ENCODE results near the gene FBN3. TPM values are rescaled to one million over a fixed set of nuclear protein-coding genes. Genes with fewer than 3 reads are reported as not detected.

The FBN3 gene
- polyA plus RNA-seq, 1 experiment: not detected

GRCh38 chr19:8095354-8095886 lies 54.0 kb downstream of the FBN3 start:
- Histone ChIP-seq H3K36me3 (ENCODE audit: control insufficient read depth, insufficient read depth, low read length) (no peaks in the 10 kb centered on the region), H3K27me3 (ENCODE audit: control insufficient read depth, insufficient read depth, low read length) (no peaks in the 10 kb centered on the region), H3K4me3 (ENCODE audit: low read depth, low read length) (no peak overlapping the region)
- TF ChIP-seq CTCF (IDR thresholded peaks at IDR 0.05; ENCODE audit: insufficient read depth, low read depth, low read length): no peak
- no peak for DNase-seq (ENCODE audit: low read depth)
- CTCF ChIA-PET: no interaction called here
- POLR2A ChIA-PET: no interaction called here

- Histone ChIP-seq H3K4me3 (ENCODE audit: low read depth, low read length) (no peak overlapping the region), H3K27me3 (ENCODE audit: control insufficient read depth, insufficient read depth, low read length) (no peaks in the 10 kb centered on the region), H3K36me3 (ENCODE audit: control insufficient read depth, insufficient read depth, low read length) (no peaks in the 10 kb centered on the region)
- POLR2A ChIA-PET: no interaction called here
- TF ChIP-seq CTCF (IDR thresholded peaks at IDR 0.05; ENCODE audit: insufficient read depth, low read depth, low read length): no peak
- CTCF ChIA-PET: no interaction called here
- no peak for DNase-seq (ENCODE audit: low read depth)
These were observed 55.1 kb downstream of the FBN3 start for GRCh38 chr19:8094336-8094735.

- no peak for TF ChIP-seq CTCF (IDR thresholded peaks at IDR 0.05; ENCODE audit: insufficient read depth, low read depth, low read length)
- Histone ChIP-seq H3K27me3 (ENCODE audit: control insufficient read depth, insufficient read depth, low read length) (no peaks in the 10 kb centered on the region), H3K4me3 (ENCODE audit: low read depth, low read length) (no peak overlapping the region), H3K36me3 (ENCODE audit: control insufficient read depth, insufficient read depth, low read length) (no peaks in the 10 kb centered on the region)
- ChIA-PET CTCF (no interaction called here), POLR2A (no interaction called here)
- no peak for DNase-seq (ENCODE audit: low read depth)
These were observed 55.7 kb downstream of the FBN3 start for GRCh38 chr19:8093740-8094139.

- DNase-seq (ENCODE audit: low read depth): no peak
- POLR2A ChIA-PET: no interaction called here
- CTCF ChIA-PET: no interaction called here
- no peak for TF ChIP-seq CTCF (IDR thresholded peaks at IDR 0.05; ENCODE audit: insufficient read depth, low read depth, low read length)
- Histone ChIP-seq H3K27me3 (ENCODE audit: control insufficient read depth, insufficient read depth, low read length) (no peaks in the 10 kb centered on the region), H3K36me3 (ENCODE audit: control insufficient read depth, insufficient read depth, low read length) (no peaks in the 10 kb centered on the region), H3K4me3 (ENCODE audit: low read depth, low read length) (no peak overlapping the region)
These were observed 58.4 kb downstream of the FBN3 start for GRCh38 chr19:8090950-8091349.

DNA sequence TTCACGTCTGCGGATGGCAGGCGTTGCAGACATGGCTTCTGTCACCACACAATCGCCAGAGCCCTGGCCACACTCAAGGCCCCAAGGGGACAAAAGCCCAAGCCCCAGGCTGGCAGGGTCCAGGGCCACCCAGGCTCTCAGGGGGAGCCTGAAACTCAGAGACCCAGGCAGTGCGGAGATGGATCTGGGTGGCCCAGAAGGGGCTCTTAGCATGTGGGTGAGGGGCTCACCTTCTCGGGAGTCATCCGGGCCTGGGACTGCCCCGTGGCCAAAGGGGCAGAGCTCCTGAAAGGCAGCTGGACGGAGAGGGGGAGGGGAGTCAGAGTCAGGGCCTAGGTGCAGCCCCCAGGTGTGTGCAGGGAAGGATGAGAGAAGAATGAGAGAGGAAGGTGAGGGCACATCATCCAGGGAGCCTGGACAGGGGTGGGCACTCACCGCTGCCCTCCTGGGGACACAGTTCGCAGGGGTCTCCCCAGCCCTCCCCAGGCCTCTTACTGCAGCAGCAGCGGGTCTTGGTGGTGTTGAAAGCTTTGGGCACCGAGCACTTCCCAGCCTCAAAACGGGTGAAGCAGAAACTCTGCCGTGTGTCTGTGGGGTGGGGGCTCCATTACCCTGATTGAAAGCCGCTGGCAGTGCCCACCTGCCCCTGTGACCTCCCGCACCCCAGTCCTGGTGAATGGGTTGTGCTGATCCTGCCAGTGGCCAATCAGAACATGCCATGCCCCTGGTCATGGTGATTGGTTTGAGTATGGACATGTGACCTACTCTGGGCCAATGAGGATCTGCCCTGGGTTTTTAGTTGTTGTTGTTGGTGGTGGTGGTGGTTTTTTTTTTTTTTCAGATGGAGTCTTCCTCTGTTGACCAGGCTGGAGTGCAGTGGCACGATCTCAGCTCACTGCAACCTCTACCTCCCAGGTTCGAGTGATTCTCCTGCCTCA lies 59.5 kb downstream of the FBN3 start:
- no peak for DNase-seq (ENCODE audit: low read depth)
- ChIA-PET CTCF (no interaction called here), POLR2A (no interaction called here)
- Histone ChIP-seq H3K4me3 (ENCODE audit: low read depth, low read length) (no peak overlapping the region), H3K36me3 (ENCODE audit: control insufficient read depth, insufficient read depth, low read length) (no peaks in the 10 kb centered on the region), H3K27me3 (ENCODE audit: control insufficient read depth, insufficient read depth, low read length) (no peaks in the 10 kb centered on the region)
- TF ChIP-seq CTCF (IDR thresholded peaks at IDR 0.05; ENCODE audit: insufficient read depth, low read depth, low read length): no peak

Data from BJ (cell line).